PC-9 (cell line): ENCODE measurements around the gene TMSB4X. TPM values are rescaled to one million over a fixed set of nuclear protein-coding genes. Genes with fewer than 3 reads are reported as not detected.

Experiments
- BruUV-seq: library from RNA; stranded (reverse); fragments of 400-500 nt; replicated peaks from 2 replicates; lab custom pipeline; 2021; lab: Mats Ljungman, UMichigan
- CTCF ChIA-PET: fragments of 300-600 bp; sonication (Branson Sonifier 250); formaldehyde crosslinking; loops from one replicate; lab custom pipeline; 2022; ENCODE audit warnings: antibody characterized with exemption; lab: Charles Lee
- POLR2A ChIA-PET: fragments of 300-600 bp; sonication (Branson Sonifier 250); formaldehyde crosslinking; loops from one replicate; lab custom pipeline; 2022; ENCODE audit warnings: antibody characterized with exemption; ENCODE audit not compliant: unreplicated experiment; lab: Charles Lee
- DNase-seq, 2 experiments: peaks; one replicate each; pipeline versions ENCODE4 v3.0.0 to v3.0.0-alpha.2; 2015 to 2022; ENCODE audit warnings: mixed read lengths in 1 of 2
- H2AFZ ChIP-seq: fragments of 200-600 bp; sonication (generic); 2 replicates; pipeline ENCODE4 v1.8.1; 2017; ENCODE audit warnings: antibody characterized with exemption
- H3F3A ChIP-seq: fragments of 200-600 bp; sonication (generic); 2 replicates; pipeline ENCODE4 v1.8.1; 2017; ENCODE audit warnings: antibody characterized with exemption, mild to moderate bottlenecking, low read depth; ENCODE audit not compliant: insufficient read depth
- H3K27ac ChIP-seq: fragments of 200-600 bp; sonication (generic); 2 replicates; pipeline ENCODE4 v1.6.1; 2016; ENCODE audit warnings: mixed run types
- H3K27me3 ChIP-seq: fragments of 200-600 bp; sonication (generic); 2 replicates; pipeline ENCODE4 v1.6.1; 2016; ENCODE audit warnings: low read depth, mixed run types; ENCODE audit not compliant: insufficient read depth
- H3K36me3 ChIP-seq: fragments of 200-600 bp; sonication (generic); 2 replicates; pipeline ENCODE4 v1.6.1; 2016; ENCODE audit warnings: low read depth, mixed run types
- H3K4me1 ChIP-seq: fragments of 200-600 bp; sonication (generic); replicated peaks from 2 replicates; pipeline ENCODE4 v1.6.1; 2016; ENCODE audit warnings: mixed run types; ENCODE audit not compliant: insufficient read depth
- H3K4me2 ChIP-seq: fragments of 200-600 bp; sonication (generic); 2 replicates; pipeline ENCODE4 v1.6.1; 2017; ENCODE audit warnings: mixed run types
- H3K4me3 ChIP-seq: fragments of 200-600 bp; sonication (generic); 2 replicates; pipeline ENCODE4 v1.6.1; 2016; ENCODE audit warnings: mixed run types
- H3K79me2 ChIP-seq: fragments of 200-600 bp; sonication (generic); 2 replicates; pipeline ENCODE4 v1.6.1; 2017; ENCODE audit warnings: low read depth, mixed run types
- H3K9me2 ChIP-seq: fragments of 200-600 bp; sonication (generic); 2 replicates; pipeline ENCODE4 v1.8.1; 2017; ENCODE audit warnings: mild to moderate bottlenecking; ENCODE audit not compliant: insufficient read depth
- H3K9me3 ChIP-seq: fragments of 200-600 bp; sonication (generic); 2 replicates; pipeline ENCODE4 v1.8.1; 2016; ENCODE audit warnings: low read depth; ENCODE audit not compliant: insufficient read depth
- H4K20me1 ChIP-seq: fragments of 200-600 bp; sonication (generic); 2 replicates; pipeline ENCODE4 v1.8.1; 2017; ENCODE audit not compliant: insufficient read depth
- CTCF ChIP-seq: fragments of 200-600 bp; sonication (generic); conservative IDR thresholded peaks from 2 replicates; pipeline ENCODE4 v1.6.1; 2017; ENCODE audit warnings: mixed run types, antibody characterized with exemption, mild to moderate bottlenecking, moderate library complexity
- EZH2 ChIP-seq: fragments of 200-600 bp; sonication (generic); IDR thresholded peaks from 2 replicates; pipeline ENCODE4 v1.8.0; 2017; ENCODE audit warnings: antibody characterized with exemption, low read depth
- intact Hi-C: fragments of 100-400 bp; cut with micrococcal nuclease; formaldehyde crosslinking; loops from one replicate; pipeline ENCODE4 v1.10.0; 2022; ENCODE audit not compliant: unreplicated experiment
- total RNA-seq: library from RNA; stranded (reverse); gene quantifications from 2 replicates; pipeline ENCODE4 v1.2.3, GENCODE V29; 2021

Gene TMSB4X
- total RNA-seq, 1 experiment from 2014 or later: 2,589 TPM

- intact Hi-C loops: loop anchor here (1.0 to 5.0 kb wide), 11 partner anchors 28 to 451 kb away; partner anchors contain the start of gene TMSB4X
- CTCF ChIA-PET: interaction anchor here (0.6 to 2.6 kb wide), 15 partner anchors 9 to 541 kb away, joined by 3 to 20 read pairs (median 5); partner anchors contain the start of gene TMSB4X
- Histone ChIP-seq H3K9me2 (no peaks in the 10 kb centered on the region), H2AFZ (no peak overlapping the region), H3K4me1 (peaks cover 35% of the 10 kb centered on the region), H3K27me3 (no peaks in the 10 kb centered on the region), H3K79me2 (0 out of 2 replicates have a peak, but pooled peaks cover 7% of the 10 kb centered on the region), H3K4me2 (peak overlapping the region; percentile 78), H3K36me3 (no peaks in the 10 kb centered on the region), H3K4me3 (peak overlapping the region; percentile 40; the same call in 1 of the 2 replicates), H3K9me3 (no peaks in the 10 kb centered on the region), H3F3A (peaks cover 21% of the 10 kb centered on the region), H3K27ac (peak overlapping the region; percentile 98), H4K20me1 (no peaks in the 10 kb centered on the region)
- TF ChIP-seq CTCF (peak; percentile 93), EZH2 (no peak)
- BruUV-seq: TSS peak; percentile 63
- POLR2A ChIA-PET: interaction anchor here (0.5 to 1.2 kb wide), 17 partner anchors 10 to 805 kb away, joined by 3 to 18 read pairs (median 6); partner anchors contain the start of genes FAM9C and TMSB4X
- DNase-seq: peak; percentile 87 to 94
Observed at GRCh38 chrX:12946838-12947544, 27.9 kb upstream of the TMSB4X start.

- H3K4me1 ChIP-seq: peaks cover 35% of the 10 kb centered on the region
- no peaks in the 10 kb centered on the region for H3K27me3 ChIP-seq
- 0 out of 2 replicates have a peak, but pooled peaks cover 7% of the 10 kb centered on the region for H3K79me2 ChIP-seq
- CTCF ChIA-PET: interaction anchor here (2.6 kb wide), 1 partner anchor 540 kb away, joined by 20 read pairs; no protein-coding TSS in a partner anchor
- intact Hi-C loops: loop anchor here (1.0 to 5.0 kb wide), 10 partner anchors 28 to 451 kb away; partner anchors contain the start of gene TMSB4X
- peak overlapping the region; percentile 98 for H3K27ac ChIP-seq
- no peaks in the 10 kb centered on the region for H3K9me2 ChIP-seq
- no peaks in the 10 kb centered on the region for H4K20me1 ChIP-seq
- TF ChIP-seq EZH2 (no peak), CTCF (no peak)
- POLR2A ChIA-PET: no interaction called here
- H3K4me2 ChIP-seq: peak overlapping the region; percentile 78
- TSS peak; percentile 60 for BruUV-seq
- H3K4me3 ChIP-seq: peak overlapping the region; percentile 24; the same call in 1 of the 2 replicates
- H3K36me3 ChIP-seq: no peaks in the 10 kb centered on the region
- peaks cover 21% of the 10 kb centered on the region for H3F3A ChIP-seq
- DNase-seq: no peak
- H2AFZ ChIP-seq: no peak overlapping the region
- H3K9me3 ChIP-seq: no peaks in the 10 kb centered on the region
Observed at GRCh38 chrX:12947545-12948235, 27.2 kb upstream of the TMSB4X start.

- H3F3A ChIP-seq: peaks cover 21% of the 10 kb centered on the region
- intact Hi-C loops: loop anchor here (5.0 kb wide), 1 partner anchor 46 kb away; no protein-coding TSS in a partner anchor
- no peak for TF ChIP-seq EZH2
- TF ChIP-seq CTCF: no peak
- no TSS peak for BruUV-seq
- no peaks in the 10 kb centered on the region for H3K36me3 ChIP-seq
- ChIA-PET POLR2A (no interaction called here), CTCF (interaction anchor here (0.5 to 0.8 kb wide), 2 partner anchors 65 to 539 kb away, joined by 3 to 4 read pairs; no protein-coding TSS in a partner anchor)
- H4K20me1 ChIP-seq: no peaks in the 10 kb centered on the region
- DNase-seq: no peak
- no peak overlapping the region for H3K4me3 ChIP-seq
- peak overlapping the region; percentile 78 for H3K4me2 ChIP-seq
- no peaks in the 10 kb centered on the region for H3K9me2 ChIP-seq
- H3K4me1 ChIP-seq: peaks cover 35% of the 10 kb centered on the region
- no peaks in the 10 kb centered on the region for H3K9me3 ChIP-seq
- H3K79me2 ChIP-seq: 0 out of 2 replicates have a peak, but pooled peaks cover 7% of the 10 kb centered on the region
- no peak overlapping the region for H2AFZ ChIP-seq
- peak overlapping the region; percentile 98 for H3K27ac ChIP-seq
- no peaks in the 10 kb centered on the region for H3K27me3 ChIP-seq
Observed at GRCh38 chrX:12948495-12948894, 26.4 kb upstream of the TMSB4X start.
